Astrocyte (in vitro differentiated cells and primary cell): Measurements from ENCODE around the gene ZNF276. TPM values are rescaled to one million over a fixed set of nuclear protein-coding genes. Genes with fewer than 3 reads are reported as not detected.

ENCODE experiments used
- DNase-seq: peaks from one replicate; pipeline ENCODE4 v3.0.0-alpha.2; 2010; ENCODE audit warnings: low read depth
- FAIRE-seq: peaks from 2 replicates; lab custom pipeline; 2011; peaks lifted over from hg19 to GRCh38; lab: Jason Lieb, UNC
- H2AFZ ChIP-seq: 2 replicates; pipeline ENCODE4 v1.6.0; 2012; ENCODE audit warnings: low read depth, low read length, inconsistent platforms
- H3K27ac ChIP-seq: 2 replicates; pipeline ENCODE4 v1.5.1; 2011; ENCODE audit warnings: low read depth, low read length, inconsistent platforms
- H3K27me3 ChIP-seq: 2 replicates; pipeline ENCODE4 v1.6.0; 2011; ENCODE audit warnings: low read length, inconsistent platforms; ENCODE audit not compliant: insufficient read depth
- H3K36me3 ChIP-seq: 2 replicates; pipeline ENCODE4 v1.5.1; 2011; ENCODE audit warnings: low read length, inconsistent platforms; ENCODE audit not compliant: insufficient read depth
- H3K4me1 ChIP-seq: 2 replicates; pipeline ENCODE4 v1.5.1; 2011; ENCODE audit warnings: low read length, inconsistent platforms; ENCODE audit not compliant: insufficient read depth
- H3K4me2 ChIP-seq: 2 replicates; pipeline ENCODE4 v1.6.0; 2012; ENCODE audit warnings: low read length, inconsistent platforms
- H3K4me3 ChIP-seq: 2 replicates; pipeline ENCODE4 v1.5.1; 2011; ENCODE audit warnings: low read depth, mild to moderate bottlenecking, low read length, inconsistent platforms; ENCODE audit not compliant: insufficient read depth
- H3K79me2 ChIP-seq: 2 replicates; pipeline ENCODE4 v1.6.0; 2012; ENCODE audit warnings: mild to moderate bottlenecking, low read length, inconsistent platforms; ENCODE audit not compliant: insufficient read depth
- H3K9ac ChIP-seq: 2 replicates; pipeline ENCODE4 v1.6.0; 2012; ENCODE audit warnings: mild to moderate bottlenecking, low read length, inconsistent platforms
- H3K9me3 ChIP-seq: 2 replicates; pipeline ENCODE4 v1.5.1; 2012; ENCODE audit warnings: low read depth, mild to moderate bottlenecking, low read length, inconsistent platforms; ENCODE audit not compliant: insufficient read depth
- H4K20me1 ChIP-seq: 2 replicates; pipeline ENCODE4 v1.6.0; 2012; ENCODE audit warnings: low read length, inconsistent platforms; ENCODE audit not compliant: insufficient read depth
- H3K27ac Mint-ChIP-seq: one replicate; pipeline ENCODE4 v1.8.0; 2021; ENCODE audit warnings: mild to moderate bottlenecking, mixed read lengths; ENCODE audit not compliant: unreplicated experiment
- H3K27me3 Mint-ChIP-seq: one replicate; pipeline ENCODE4 v1.8.0; 2021; ENCODE audit warnings: low read depth, mixed read lengths; ENCODE audit not compliant: unreplicated experiment
- H3K36me3 Mint-ChIP-seq: one replicate; pipeline ENCODE4 v1.8.0; 2021; ENCODE audit warnings: low read depth, mixed read lengths; ENCODE audit not compliant: unreplicated experiment
- H3K4me1 Mint-ChIP-seq: one replicate; pipeline ENCODE4 v1.8.0; 2021; ENCODE audit warnings: low read depth, mixed read lengths; ENCODE audit not compliant: unreplicated experiment
- H3K4me3 Mint-ChIP-seq: one replicate; pipeline ENCODE4 v1.8.0; 2021; ENCODE audit warnings: mild to moderate bottlenecking, moderate library complexity, mixed read lengths; ENCODE audit not compliant: unreplicated experiment
- H3K9me3 Mint-ChIP-seq: one replicate; pipeline ENCODE4 v1.8.0; 2021; ENCODE audit warnings: mild to moderate bottlenecking, mixed read lengths; ENCODE audit not compliant: unreplicated experiment
- EZH2 ChIP-seq: IDR thresholded peaks from 2 replicates; pipeline ENCODE4 v1.6.1; 2012; ENCODE audit warnings: mild to moderate bottlenecking, low read length, inconsistent platforms; ENCODE audit not compliant: insufficient read depth
- total RNA-seq: library from RNA; stranded (reverse); gene quantifications from 2 replicates; pipeline ENCODE4 v1.2.1, GENCODE V29; 2021
- TF ChIP-seq, protein P1 (sequence below): IDR thresholded peaks from 2 replicates; pipeline ENCODE4 v1.5.1; 2011; ENCODE audit warnings: low read depth, mild to moderate bottlenecking, inconsistent platforms, low read length, moderate library complexity; ENCODE audit not compliant: insufficient read depth

Gene ZNF276
- total RNA-seq, 1 donor from 2014 or later: 21.6 TPM

DNA sequence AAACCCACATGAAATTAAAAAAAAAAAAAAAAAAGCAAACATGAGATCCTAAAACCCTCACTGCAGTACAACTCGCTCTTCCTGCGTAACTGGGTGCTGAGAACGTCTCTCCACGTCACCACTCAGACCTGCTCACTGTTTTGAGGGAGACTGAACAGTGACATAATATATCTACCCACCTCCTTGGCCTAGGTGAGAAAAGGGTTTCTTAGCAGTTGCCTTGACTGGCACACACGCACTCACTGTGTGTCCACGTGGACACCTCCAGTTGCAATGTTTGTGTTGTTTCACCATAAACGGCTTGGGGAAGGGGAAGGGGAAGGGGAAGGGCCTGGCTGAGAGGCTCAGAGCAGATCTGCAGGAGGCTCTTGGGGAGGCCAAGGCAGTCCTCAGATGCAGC lies 63.1 kb downstream of the ZNF276 start:
- Histone ChIP-seq H2AFZ (no peak overlapping the region), H3K27me3 (no peaks in the 10 kb centered on the region), H3K4me1 (no peaks in the 10 kb centered on the region), H3K36me3 (peaks cover 16% of the 10 kb centered on the region), H3K27ac (no peak overlapping the region), H3K79me2 (no peaks in the 10 kb centered on the region), H4K20me1 (peaks cover 5% of the 10 kb centered on the region), H3K9ac (no peak overlapping the region), H3K4me3 (no peak overlapping the region), H3K9me3 (no peaks in the 10 kb centered on the region), H3K4me2 (no peak overlapping the region)
- TF ChIP-seq EZH2: no peak
- TF ChIP-seq, protein P1, sequence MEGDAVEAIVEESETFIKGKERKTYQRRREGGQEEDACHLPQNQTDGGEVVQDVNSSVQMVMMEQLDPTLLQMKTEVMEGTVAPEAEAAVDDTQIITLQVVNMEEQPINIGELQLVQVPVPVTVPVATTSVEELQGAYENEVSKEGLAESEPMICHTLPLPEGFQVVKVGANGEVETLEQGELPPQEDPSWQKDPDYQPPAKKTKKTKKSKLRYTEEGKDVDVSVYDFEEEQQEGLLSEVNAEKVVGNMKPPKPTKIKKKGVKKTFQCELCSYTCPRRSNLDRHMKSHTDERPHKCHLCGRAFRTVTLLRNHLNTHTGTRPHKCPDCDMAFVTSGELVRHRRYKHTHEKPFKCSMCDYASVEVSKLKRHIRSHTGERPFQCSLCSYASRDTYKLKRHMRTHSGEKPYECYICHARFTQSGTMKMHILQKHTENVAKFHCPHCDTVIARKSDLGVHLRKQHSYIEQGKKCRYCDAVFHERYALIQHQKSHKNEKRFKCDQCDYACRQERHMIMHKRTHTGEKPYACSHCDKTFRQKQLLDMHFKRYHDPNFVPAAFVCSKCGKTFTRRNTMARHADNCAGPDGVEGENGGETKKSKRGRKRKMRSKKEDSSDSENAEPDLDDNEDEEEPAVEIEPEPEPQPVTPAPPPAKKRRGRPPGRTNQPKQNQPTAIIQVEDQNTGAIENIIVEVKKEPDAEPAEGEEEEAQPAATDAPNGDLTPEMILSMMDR: no peak
- Mint-ChIP-seq H3K36me3 (peaks cover 6% of the 10 kb centered on the region), H3K27ac (no peak overlapping the region), H3K27me3 (no peaks in the 10 kb centered on the region), H3K4me1 (no peaks in the 10 kb centered on the region), H3K9me3 (no peaks in the 10 kb centered on the region), H3K4me3 (no peak overlapping the region)
- DNase-seq: no peak
- no peak for FAIRE-seq

DNA sequence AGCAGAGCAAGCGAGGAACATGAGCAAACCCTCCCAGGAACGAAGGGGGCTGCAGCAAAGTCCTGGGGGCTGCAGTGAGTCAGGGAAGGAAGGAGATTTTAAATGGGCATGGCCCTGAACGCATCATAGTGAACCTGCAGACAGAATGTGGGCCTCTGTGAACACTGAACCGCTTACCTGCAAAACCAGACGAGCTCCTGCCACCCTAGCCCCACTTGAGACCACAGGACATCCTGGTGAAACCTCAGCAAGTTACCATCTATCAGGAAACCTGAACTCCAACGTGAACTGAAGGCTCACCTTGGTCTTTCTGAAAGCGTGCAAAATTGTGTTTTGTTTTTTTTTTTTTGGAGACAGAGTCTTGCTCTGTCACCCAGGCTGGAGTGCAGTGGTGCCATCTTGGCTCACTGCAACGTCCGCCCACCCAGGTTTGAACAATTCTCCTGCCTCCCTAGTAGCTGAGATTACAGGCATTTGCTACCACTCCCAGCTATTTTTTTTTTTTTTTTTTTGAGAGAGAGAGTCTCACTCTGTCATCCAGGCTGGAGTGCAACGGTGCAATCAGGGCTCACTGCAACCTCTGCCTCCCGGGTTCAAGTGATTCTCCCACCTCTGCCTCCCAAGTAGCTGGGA lies 64.3 kb downstream of the ZNF276 start:
- Histone ChIP-seq H3K27ac (no peak overlapping the region), H3K36me3 (peaks cover 16% of the 10 kb centered on the region), H3K27me3 (no peaks in the 10 kb centered on the region), H3K4me3 (no peak overlapping the region), H3K4me2 (no peak overlapping the region), H3K79me2 (no peaks in the 10 kb centered on the region), H3K9me3 (no peaks in the 10 kb centered on the region), H2AFZ (no peak overlapping the region), H3K9ac (no peak overlapping the region), H3K4me1 (no peaks in the 10 kb centered on the region), H4K20me1 (peaks cover 5% of the 10 kb centered on the region)
- TF ChIP-seq EZH2: no peak
- TF ChIP-seq, protein P1: no peak
- no peak for FAIRE-seq
- H3K9me3 Mint-ChIP-seq: no peaks in the 10 kb centered on the region
- H3K36me3 Mint-ChIP-seq: peaks cover 7% of the 10 kb centered on the region
- no peak overlapping the region for H3K27ac Mint-ChIP-seq
- H3K27me3 Mint-ChIP-seq: no peaks in the 10 kb centered on the region
- no peak overlapping the region for H3K4me3 Mint-ChIP-seq
- no peaks in the 10 kb centered on the region for H3K4me1 Mint-ChIP-seq
- DNase-seq: no peak
